ENCODE data around the gene INPP4B. TPM values are rescaled to one million over a fixed set of nuclear protein-coding genes. Genes with fewer than 3 reads are reported as not detected.
"Not testable (repeated sequence)": the region's sequence is repeated elsewhere in the genome, so short reads cannot be mapped to it uniquely, and the experiment has no call there.

Gene INPP4B
- total RNA-seq, 1 experiment from 2014 or later = 25.2 TPM

- Histone ChIP-seq H3K27ac (no peak overlapping the region), H3K36me3 (no peaks in the 10 kb centered on the region), H3K4me3 (no peak overlapping the region), H3K27me3 (no peaks in the 10 kb centered on the region), H3K9me3 (replicated peaks) (no peaks in the 10 kb centered on the region), H3K4me1 (no peaks in the 10 kb centered on the region)
- no peak for DNase-seq
Observed at GRCh38 chr4:142809559-142809958, 36.5 kb downstream of the INPP4B start.

GRCh38 chr4:142803879-142804278, 42.2 kb downstream of the INPP4B start:
- DNase-seq; H3K4me3 ChIP-seq; H3K9me3 ChIP-seq (replicated peaks); H3K4me1 ChIP-seq; H3K36me3 ChIP-seq; H3K27ac ChIP-seq; H3K27me3 ChIP-seq: not testable (repeated sequence)

DNA sequence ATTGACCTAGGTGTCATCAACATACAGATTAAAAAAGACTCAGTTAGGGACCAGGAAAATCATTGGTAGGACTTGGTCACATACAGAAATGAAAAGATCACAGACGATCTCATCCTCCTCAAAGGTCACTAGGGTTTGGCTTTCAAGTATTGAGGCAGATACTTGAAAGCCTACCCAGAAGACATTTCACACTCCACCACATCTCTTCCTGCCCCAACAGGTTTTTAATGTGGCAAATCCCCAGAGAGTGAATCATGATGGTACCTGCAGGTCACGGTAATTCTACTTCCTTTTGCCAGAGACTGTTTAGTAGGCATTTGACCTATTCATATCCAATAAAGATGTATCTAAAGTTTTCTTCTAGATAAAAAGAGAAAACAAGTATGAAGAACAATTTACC, 44.1 kb downstream of the INPP4B start:
- no peaks in the 10 kb centered on the region for H3K36me3 ChIP-seq
- H3K27me3 ChIP-seq = no peaks in the 10 kb centered on the region
- no peaks in the 10 kb centered on the region for H3K4me1 ChIP-seq
- no peaks in the 10 kb centered on the region for H3K9me3 ChIP-seq (replicated peaks)
- no peak for DNase-seq
- H3K4me3 ChIP-seq = no peak overlapping the region
- H3K27ac ChIP-seq = no peak overlapping the region

GRCh38 chr4:142781114-142781513, 65.0 kb downstream of the INPP4B start:
- Histone ChIP-seq H3K4me1 (no peaks in the 10 kb centered on the region), H3K27me3 (no peaks in the 10 kb centered on the region), H3K27ac (no peak overlapping the region), H3K9me3 (replicated peaks) (no peaks in the 10 kb centered on the region), H3K36me3 (no peaks in the 10 kb centered on the region), H3K4me3 (no peak overlapping the region)
- peak in 1 of 2 experiments; percentile 3 for DNase-seq

- Histone ChIP-seq H3K27me3 (no peaks in the 10 kb centered on the region), H3K27ac (no peak overlapping the region), H3K4me1 (no peaks in the 10 kb centered on the region), H3K9me3 (replicated peaks) (no peaks in the 10 kb centered on the region), H3K4me3 (no peak overlapping the region), H3K36me3 (no peaks in the 10 kb centered on the region)
- no peak for DNase-seq
Observed at GRCh38 chr4:142778900-142779299, 67.2 kb downstream of the INPP4B start.

- no peak overlapping the region for H3K27ac ChIP-seq
- DNase-seq = no peak
- H3K36me3 ChIP-seq = no peaks in the 10 kb centered on the region
- no peak overlapping the region for H3K4me3 ChIP-seq
- no peaks in the 10 kb centered on the region for H3K9me3 ChIP-seq (replicated peaks)
- H3K27me3 ChIP-seq = no peaks in the 10 kb centered on the region
- H3K4me1 ChIP-seq = no peaks in the 10 kb centered on the region
Observed at GRCh38 chr4:142778430-142778829, 67.7 kb downstream of the INPP4B start.

DNA sequence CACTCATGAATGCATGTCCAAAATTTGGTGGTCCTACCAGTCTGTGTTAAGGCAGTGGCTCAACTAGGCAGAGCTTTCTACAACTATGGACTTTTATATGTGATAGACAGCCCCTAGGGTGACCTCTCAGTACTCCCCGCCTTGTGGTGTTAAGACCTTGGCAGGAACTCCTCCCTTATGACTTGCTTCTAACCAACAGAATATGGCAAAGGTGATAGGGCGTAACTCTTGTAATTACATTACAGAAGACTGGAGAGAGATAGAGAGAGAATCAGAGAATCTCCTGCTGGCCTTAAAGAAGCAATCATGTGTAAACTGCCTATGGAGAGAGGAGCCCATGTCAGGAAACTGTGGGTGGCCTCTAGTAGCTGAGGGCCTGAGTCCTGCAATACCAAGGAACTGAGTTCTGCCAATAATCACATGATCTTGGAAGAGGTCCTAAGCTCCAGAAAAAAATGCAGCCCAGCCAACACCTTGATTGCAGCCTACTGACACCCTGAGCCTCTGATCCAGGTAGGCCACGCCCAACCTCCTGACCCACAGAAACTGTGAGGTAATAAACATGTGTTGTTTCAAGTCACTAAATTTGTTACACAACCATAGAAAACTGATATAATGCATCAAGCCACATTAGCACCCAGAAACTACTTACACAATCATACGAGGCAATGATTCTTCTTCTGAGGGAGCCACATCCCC, 68.9 kb downstream of the INPP4B start:
- DNase-seq = no peak
- H3K9me3 ChIP-seq (replicated peaks) = no peaks in the 10 kb centered on the region
- H3K27me3 ChIP-seq = no peaks in the 10 kb centered on the region
- no peaks in the 10 kb centered on the region for H3K4me1 ChIP-seq
- no peak overlapping the region for H3K27ac ChIP-seq
- no peaks in the 10 kb centered on the region for H3K36me3 ChIP-seq
- no peak overlapping the region for H3K4me3 ChIP-seq

DNA sequence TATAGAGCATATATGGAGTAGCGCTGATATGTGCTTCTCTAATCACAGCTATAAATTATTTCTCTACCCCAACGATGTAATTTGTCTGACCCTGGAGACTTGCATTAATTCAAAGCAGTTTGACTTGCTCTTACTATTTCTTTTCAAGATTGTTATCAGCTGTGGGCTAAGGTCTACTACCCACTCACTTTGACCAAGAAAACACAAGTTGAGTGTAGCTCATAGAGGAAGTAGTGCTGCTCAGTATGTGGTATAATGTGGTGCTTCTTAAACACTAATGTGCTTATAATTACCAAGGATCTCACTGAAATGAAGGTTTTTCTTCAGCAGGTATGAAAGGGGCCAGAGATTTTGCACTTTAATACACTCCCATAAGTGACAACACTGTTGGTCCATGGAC, 70.1 kb downstream of the INPP4B start:
- Histone ChIP-seq H3K36me3 (no peaks in the 10 kb centered on the region), H3K27ac (no peak overlapping the region), H3K4me3 (no peak overlapping the region), H3K9me3 (replicated peaks) (no peaks in the 10 kb centered on the region), H3K27me3 (no peaks in the 10 kb centered on the region), H3K4me1 (no peaks in the 10 kb centered on the region)
- no peak for DNase-seq

DNA sequence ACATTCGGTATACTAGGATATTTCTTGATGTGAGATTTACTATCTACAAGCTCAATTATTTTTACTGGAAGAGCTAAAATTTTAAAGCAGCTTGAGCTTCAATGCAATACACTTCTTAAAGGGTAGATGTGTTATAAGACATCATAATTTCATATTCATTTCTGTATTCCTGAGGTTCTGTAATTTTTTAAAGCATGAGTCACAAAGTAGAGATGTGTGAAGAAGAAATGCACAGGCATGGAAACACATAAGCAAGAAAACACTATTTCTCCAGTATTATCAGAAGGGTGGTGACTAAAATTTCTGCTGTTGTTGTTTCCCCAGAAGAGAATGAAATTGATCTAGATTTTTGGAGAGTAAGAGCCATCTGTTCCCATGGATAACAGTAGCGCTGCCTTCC, 72.6 kb downstream of the INPP4B start:
- Histone ChIP-seq H3K4me3 (no peak overlapping the region), H3K36me3 (no peaks in the 10 kb centered on the region), H3K9me3 (replicated peaks) (no peaks in the 10 kb centered on the region), H3K27me3 (no peaks in the 10 kb centered on the region), H3K27ac (no peak overlapping the region), H3K4me1 (no peaks in the 10 kb centered on the region)
- DNase-seq = no peak

- H3K4me3 ChIP-seq = no peak overlapping the region
- no peaks in the 10 kb centered on the region for H3K36me3 ChIP-seq
- no peak overlapping the region for H3K27ac ChIP-seq
- no peaks in the 10 kb centered on the region for H3K9me3 ChIP-seq (replicated peaks)
- no peak for DNase-seq
- H3K27me3 ChIP-seq = no peaks in the 10 kb centered on the region
- no peaks in the 10 kb centered on the region for H3K4me1 ChIP-seq
Observed at GRCh38 chr4:142762280-142762679, 83.8 kb downstream of the INPP4B start.

DNA sequence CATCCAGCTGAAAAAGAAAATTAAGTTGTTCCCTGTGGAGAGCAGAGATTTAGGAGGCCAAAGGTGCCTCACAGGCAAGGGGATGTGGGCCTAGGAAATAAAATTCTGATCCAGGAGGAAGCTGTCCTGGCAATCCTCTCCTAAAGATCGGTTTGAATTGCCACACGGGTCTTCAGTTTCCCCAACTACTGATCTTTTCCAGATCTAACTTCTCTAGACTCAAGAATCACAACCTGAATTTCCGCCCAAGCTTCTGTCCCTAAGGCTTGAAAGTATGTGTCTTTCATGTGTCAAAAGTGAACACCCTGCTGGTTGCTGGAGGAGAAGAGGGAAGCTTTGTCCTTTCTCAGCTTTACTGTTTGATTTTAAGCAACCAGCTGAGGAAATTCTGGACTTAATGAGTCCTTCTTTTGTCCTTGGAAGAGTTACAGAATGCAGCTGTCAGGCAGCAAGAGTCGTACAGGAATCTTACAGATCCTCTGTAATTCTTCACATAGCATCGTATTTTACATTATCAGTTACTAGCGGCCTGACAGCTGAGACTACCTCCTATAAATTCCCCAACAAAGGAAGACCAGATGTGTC, 93.8 kb downstream of the INPP4B start:
- DNase-seq = peak in 1 of 2 experiments; percentile 27
- Histone ChIP-seq H3K36me3 (no peaks in the 10 kb centered on the region), H3K27ac (no peak overlapping the region; the same call in 1 of the 2 replicates), H3K27me3 (no peaks in the 10 kb centered on the region), H3K4me1 (no peaks in the 10 kb centered on the region), H3K9me3 (replicated peaks) (no peaks in the 10 kb centered on the region), H3K4me3 (no peak overlapping the region)

DNA sequence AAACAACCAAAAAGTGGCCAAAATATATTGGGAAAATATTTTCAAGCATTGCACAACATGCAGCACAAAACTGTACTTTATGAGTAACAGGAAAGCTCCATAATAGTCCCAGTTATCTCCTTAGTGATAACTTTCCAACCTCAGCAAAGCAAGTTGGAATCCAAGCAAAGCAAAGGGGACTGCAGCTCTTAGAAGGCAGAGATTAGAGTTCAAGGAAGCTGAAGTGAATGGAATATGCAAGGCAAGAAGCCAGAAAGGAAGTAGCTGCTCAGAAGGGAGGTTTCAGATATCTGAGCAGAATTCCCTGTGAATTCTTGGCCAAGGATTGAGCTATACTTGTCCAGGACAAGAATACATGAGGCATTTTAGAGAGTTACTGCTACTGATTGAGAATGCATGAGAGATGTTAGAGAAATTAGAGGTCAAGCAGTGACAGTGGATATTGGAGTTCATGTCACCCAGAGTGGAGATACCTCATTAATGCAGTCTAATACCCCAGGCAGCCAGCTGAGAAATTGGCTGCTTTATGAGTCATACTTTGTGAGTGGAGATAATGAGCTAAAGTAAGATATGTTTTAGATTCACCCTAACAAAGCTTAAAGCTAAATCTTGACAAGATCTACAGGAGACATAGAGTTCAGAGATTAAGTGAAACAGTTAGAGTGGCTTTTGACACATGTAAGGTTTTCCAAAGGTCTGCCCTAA, 102.8 kb downstream of the INPP4B start:
- H3K27me3 ChIP-seq = no peaks in the 10 kb centered on the region; the same call in 1 of the 2 replicates
- no peak for DNase-seq
- H3K27ac ChIP-seq = no peak overlapping the region

GRCh38 chr4:142741995-142742394, 104.1 kb downstream of the INPP4B start:
- DNase-seq = no peak
- H3K9me3 ChIP-seq (replicated peaks) = no peaks in the 10 kb centered on the region
- no peak overlapping the region for H3K4me3 ChIP-seq
- H3K36me3 ChIP-seq = no peaks in the 10 kb centered on the region
- H3K27me3 ChIP-seq = no peaks in the 10 kb centered on the region; the same call in 1 of the 2 replicates
- no peaks in the 10 kb centered on the region for H3K4me1 ChIP-seq
- H3K27ac ChIP-seq = no peak overlapping the region

More for the DNA sequence above, 102.8 kb downstream of the INPP4B start:
- no peak overlapping the region for H3K4me3 ChIP-seq
- no peaks in the 10 kb centered on the region for H3K4me1 ChIP-seq
- H3K36me3 ChIP-seq = no peaks in the 10 kb centered on the region
- H3K9me3 ChIP-seq (replicated peaks) = no peaks in the 10 kb centered on the region

DNA sequence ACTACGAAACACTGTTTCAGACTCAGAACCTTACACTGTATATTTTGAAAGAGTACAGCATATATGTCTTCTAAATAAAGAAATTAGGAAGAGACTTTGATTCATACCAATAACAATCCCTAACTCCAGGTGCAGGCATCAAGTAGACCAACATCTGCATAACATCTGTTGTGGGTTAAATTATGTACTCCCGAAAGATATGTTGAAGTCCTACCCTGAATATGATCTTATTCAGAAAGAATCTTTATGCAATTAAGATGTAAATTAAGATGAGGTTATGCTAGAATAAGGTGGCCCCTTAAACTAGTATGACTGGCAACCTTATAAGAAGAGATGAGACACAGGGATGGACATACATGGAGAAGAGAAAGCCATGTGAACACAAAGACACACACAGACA, 117.9 kb downstream of the INPP4B start:
- no peaks in the 10 kb centered on the region for H3K36me3 ChIP-seq
- no peaks in the 10 kb centered on the region for H3K4me1 ChIP-seq
- no peaks in the 10 kb centered on the region for H3K9me3 ChIP-seq (replicated peaks)
- no peak for DNase-seq
- no peaks in the 10 kb centered on the region for H3K27me3 ChIP-seq
- no peak overlapping the region for H3K27ac ChIP-seq
- no peak overlapping the region for H3K4me3 ChIP-seq

- Histone ChIP-seq H3K36me3 (no peaks in the 10 kb centered on the region), H3K4me3 (no peak overlapping the region), H3K27ac (no peak overlapping the region), H3K9me3 (replicated peaks) (no peaks in the 10 kb centered on the region), H3K27me3 (no peaks in the 10 kb centered on the region), H3K4me1 (no peaks in the 10 kb centered on the region)
- DNase-seq = no peak
Observed at GRCh38 chr4:142727149-142727548, 119.0 kb downstream of the INPP4B start.
